Activated CD8-positive, alpha-beta T cell treated with anti-CD3 and anti-CD28 coated beads for 36 hours (primary cell): ENCODE measurements around the gene CALB2. TPM values are rescaled to one million over a fixed set of nuclear protein-coding genes. Genes with fewer than 3 reads are reported as not detected.

ENCODE experiments used
- ATAC-seq: fragments of 200-7000 bp; cut with Tn5 transposase; one replicate; pipeline ENCODE4 v1.10.0; 2021; ENCODE audit warnings: mild to moderate bottlenecking, moderate library complexity
- CTCF ChIA-PET: fragments of 350-600 bp; sonication (Branson Sonifier 250); formaldehyde crosslinking; loops from one replicate; lab custom pipeline; 2021; ENCODE audit warnings: antibody characterized with exemption; lab: Charles Lee
- POLR2A ChIA-PET: fragments of 350-600 bp; sonication (Branson Sonifier 250); formaldehyde crosslinking; loops from one replicate; lab custom pipeline; 2021; ENCODE audit warnings: antibody characterized with exemption; lab: Charles Lee
- DNase-seq: peaks from one replicate; pipeline ENCODE4 v3.0.0-alpha.2; 2020
- H3K27ac Mint-ChIP-seq: one replicate; pipeline ENCODE4 v1.8.0; 2021; ENCODE audit warnings: mild to moderate bottlenecking, mixed read lengths
- H3K27me3 Mint-ChIP-seq: one replicate; pipeline ENCODE4 v1.8.0; 2021; ENCODE audit warnings: mixed read lengths
- H3K36me3 Mint-ChIP-seq: one replicate; pipeline ENCODE4 v1.8.0; 2021; ENCODE audit warnings: low read depth, mixed read lengths
- H3K4me1 Mint-ChIP-seq: one replicate; pipeline ENCODE4 v1.8.0; 2021; ENCODE audit warnings: low read depth, mixed read lengths
- H3K4me3 Mint-ChIP-seq: one replicate; pipeline ENCODE4 v1.8.0; 2021; ENCODE audit warnings: mild to moderate bottlenecking, moderate library complexity, mixed read lengths
- H3K9me3 Mint-ChIP-seq: one replicate; pipeline ENCODE4 v1.8.0; 2021; ENCODE audit warnings: mixed read lengths
- intact Hi-C: fragments of 100-400 bp; cut with micrococcal nuclease; formaldehyde crosslinking; loops from one replicate; pipeline ENCODE4 v1.10.0; 2022
- total RNA-seq, 2 experiments: library from RNA; stranded (reverse); gene quantifications; one replicate each; pipeline ENCODE4 v1.2.3, GENCODE V29; 2021
- TF ChIP-seq, protein P1 (sequence below): fragments of 200-600 bp; IDR thresholded peaks from one replicate; pipeline ENCODE4 v1.8.0; 2022; ENCODE audit warnings: antibody characterized with exemption, mild to moderate bottlenecking

Gene CALB2
- total RNA-seq, 2 experiments from 2014 or later: not detected

DNA sequence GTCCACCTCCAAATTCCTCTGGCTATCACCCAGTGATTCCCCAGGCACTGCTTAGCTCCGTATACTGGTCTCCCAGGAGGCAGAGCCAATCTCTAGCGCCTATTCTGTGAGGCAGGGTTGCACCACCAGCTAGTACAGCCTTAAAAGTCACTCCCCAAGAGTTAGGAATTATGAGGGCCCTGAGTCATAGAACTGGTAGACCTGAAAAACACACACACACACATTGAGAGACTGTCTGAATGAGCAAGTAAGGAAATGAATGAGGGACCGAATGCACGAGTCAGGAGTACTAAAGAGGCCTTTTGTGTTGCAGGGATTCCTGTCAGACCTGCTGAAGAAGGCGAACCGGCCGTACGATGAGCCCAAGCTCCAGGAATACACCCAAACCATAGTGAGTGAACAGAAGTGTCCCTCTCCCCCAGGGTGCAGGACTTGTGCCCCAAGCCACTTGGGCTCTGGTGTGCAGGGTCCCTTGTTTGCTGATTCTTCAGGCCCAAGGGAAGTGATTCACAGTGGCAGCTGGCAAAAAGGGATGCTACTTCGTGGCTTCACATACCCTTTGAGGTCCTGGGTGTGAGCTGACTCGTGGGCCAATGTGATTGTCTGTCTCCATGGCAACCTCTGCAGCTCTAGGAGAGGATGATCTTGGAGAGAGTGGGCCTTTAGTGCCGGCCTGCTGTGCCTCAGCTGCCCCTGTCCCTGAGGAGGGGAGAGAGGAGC is 24.7 kb downstream of the CALB2 start:
- CTCF ChIA-PET: interaction anchor here (0.6 to 1.8 kb wide), 2 partner anchors 11 to 29 kb away, joined by 3 to 8 read pairs; no protein-coding TSS in a partner anchor
- intact Hi-C loops: no loop called here
- TF ChIP-seq, protein P1, sequence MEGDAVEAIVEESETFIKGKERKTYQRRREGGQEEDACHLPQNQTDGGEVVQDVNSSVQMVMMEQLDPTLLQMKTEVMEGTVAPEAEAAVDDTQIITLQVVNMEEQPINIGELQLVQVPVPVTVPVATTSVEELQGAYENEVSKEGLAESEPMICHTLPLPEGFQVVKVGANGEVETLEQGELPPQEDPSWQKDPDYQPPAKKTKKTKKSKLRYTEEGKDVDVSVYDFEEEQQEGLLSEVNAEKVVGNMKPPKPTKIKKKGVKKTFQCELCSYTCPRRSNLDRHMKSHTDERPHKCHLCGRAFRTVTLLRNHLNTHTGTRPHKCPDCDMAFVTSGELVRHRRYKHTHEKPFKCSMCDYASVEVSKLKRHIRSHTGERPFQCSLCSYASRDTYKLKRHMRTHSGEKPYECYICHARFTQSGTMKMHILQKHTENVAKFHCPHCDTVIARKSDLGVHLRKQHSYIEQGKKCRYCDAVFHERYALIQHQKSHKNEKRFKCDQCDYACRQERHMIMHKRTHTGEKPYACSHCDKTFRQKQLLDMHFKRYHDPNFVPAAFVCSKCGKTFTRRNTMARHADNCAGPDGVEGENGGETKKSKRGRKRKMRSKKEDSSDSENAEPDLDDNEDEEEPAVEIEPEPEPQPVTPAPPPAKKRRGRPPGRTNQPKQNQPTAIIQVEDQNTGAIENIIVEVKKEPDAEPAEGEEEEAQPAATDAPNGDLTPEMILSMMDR: no peak
- no peaks in the 10 kb centered on the region for H3K9me3 Mint-ChIP-seq
- no peak overlapping the region for H3K4me3 Mint-ChIP-seq
- no peaks in the 10 kb centered on the region for H3K36me3 Mint-ChIP-seq
- DNase-seq: peak; percentile 38
- peaks cover 5% of the 10 kb centered on the region for H3K4me1 Mint-ChIP-seq
- no peak overlapping the region for H3K27ac Mint-ChIP-seq
- POLR2A ChIA-PET: no interaction called here
- ATAC-seq: peak; percentile 73
- H3K27me3 Mint-ChIP-seq: peaks cover 9% of the 10 kb centered on the region

DNA sequence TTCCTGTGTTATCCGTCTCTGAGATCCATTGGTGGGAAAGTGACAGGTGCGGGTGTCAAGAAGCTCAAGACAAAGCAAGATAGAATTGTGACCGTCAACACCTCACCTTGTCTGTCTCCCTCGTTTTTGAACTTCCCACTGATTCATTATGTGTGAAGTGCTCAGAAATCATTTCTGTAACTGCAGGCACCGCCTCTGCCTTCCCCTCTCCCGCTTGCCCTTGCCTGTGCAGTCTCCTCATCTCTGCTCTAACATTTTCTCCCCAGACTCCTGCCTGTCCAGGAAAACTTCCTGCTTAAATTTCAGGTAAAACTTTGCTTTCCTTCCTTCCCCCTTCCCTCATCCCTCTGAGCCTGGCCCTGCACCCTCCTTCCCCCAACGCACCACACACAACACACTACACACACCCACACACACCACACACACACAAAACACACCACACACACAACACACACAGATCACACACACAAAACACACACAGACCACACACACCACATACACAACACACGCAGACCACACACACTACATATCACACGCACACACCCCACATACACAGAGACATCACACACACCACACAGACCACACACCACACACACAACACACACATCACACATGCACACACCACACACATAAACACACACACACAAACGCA is 25.7 kb downstream of the CALB2 start:
- ChIA-PET CTCF (interaction anchor here (1.8 kb wide), 1 partner anchor 28 kb away, joined by 8 read pairs; no protein-coding TSS in a partner anchor), POLR2A (no interaction called here)
- no peak overlapping the region for H3K4me3 Mint-ChIP-seq
- no peak overlapping the region for H3K27ac Mint-ChIP-seq
- no peak for DNase-seq
- H3K4me1 Mint-ChIP-seq: peaks cover 5% of the 10 kb centered on the region
- no peaks in the 10 kb centered on the region for H3K9me3 Mint-ChIP-seq
- ATAC-seq: no peak
- no peaks in the 10 kb centered on the region for H3K36me3 Mint-ChIP-seq
- TF ChIP-seq, protein P1: no peak
- intact Hi-C loops: no loop called here
- peaks cover 12% of the 10 kb centered on the region for H3K27me3 Mint-ChIP-seq

- Mint-ChIP-seq H3K36me3 (no peaks in the 10 kb centered on the region), H3K4me3 (no peak overlapping the region), H3K4me1 (peaks cover 5% of the 10 kb centered on the region), H3K27me3 (peaks cover 11% of the 10 kb centered on the region), H3K9me3 (no peaks in the 10 kb centered on the region), H3K27ac (no peak overlapping the region)
- ChIA-PET CTCF (interaction anchor here (1.5 to 3.3 kb wide), 2 partner anchors 20 to 24 kb away, joined by 4 to 19 read pairs; no protein-coding TSS in a partner anchor), POLR2A (no interaction called here)
- DNase-seq (no peak), ATAC-seq (no peak)
- TF ChIP-seq, protein P1: no peak
- intact Hi-C loops: no loop called here
These were observed 28.7 kb downstream of the CALB2 start for GRCh38 chr16:71387045-71387871.

DNA sequence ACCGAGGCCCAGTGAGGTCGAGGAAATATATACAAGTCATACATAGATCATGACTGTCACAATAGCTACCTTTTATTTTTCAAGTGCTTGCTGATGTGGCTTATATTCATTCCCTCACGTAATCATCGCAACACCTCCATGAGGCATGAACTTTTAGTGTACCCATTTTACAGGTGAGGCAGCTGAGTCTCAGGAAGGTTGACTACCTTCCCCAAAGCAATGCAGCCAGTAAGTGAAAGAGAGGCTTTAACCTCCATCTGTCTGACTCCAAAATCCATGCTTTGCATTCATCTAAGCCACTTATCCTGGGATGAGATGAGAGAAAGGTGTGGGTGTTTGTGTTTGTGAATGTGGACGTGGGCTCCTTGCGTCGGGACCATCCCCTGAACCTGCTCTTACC is 30.8 kb downstream of the CALB2 start:
- no peak for DNase-seq
- ChIA-PET CTCF (interaction anchor here (3.3 kb wide), 1 partner anchor 22 kb away, joined by 19 read pairs; no protein-coding TSS in a partner anchor), POLR2A (interaction anchor here (0.5 kb wide), 1 partner anchor 90 kb away, joined by 5 read pairs; no protein-coding TSS in a partner anchor)
- Mint-ChIP-seq H3K36me3 (no peaks in the 10 kb centered on the region), H3K4me3 (no peak overlapping the region), H3K27me3 (peaks cover 11% of the 10 kb centered on the region), H3K4me1 (peaks cover 5% of the 10 kb centered on the region), H3K9me3 (no peaks in the 10 kb centered on the region), H3K27ac (no peak overlapping the region)
- TF ChIP-seq, protein P1: no peak
- intact Hi-C loops: no loop called here
- no peak for ATAC-seq
